Measurements from ENCODE around the gene IL27RA. TPM values are rescaled to one million over a fixed set of nuclear protein-coding genes. Genes with fewer than 3 reads are reported as not detected.
A peak's percentile ranks its signal among the peaks of the same experiment; 100 is the strongest.

Gene IL27RA
- total and polyA plus RNA-seq, 8 donors = 0.88 to 8.2 (median 1.9) TPM

GRCh38 chr19:14089662-14090508, 58.3 kb downstream of the IL27RA start:
- intact Hi-C loops (cut with DNase I) = no loop called here
- H3K4me3 ChIP-seq = peak overlapping the region; percentile 7 to 90 (median 72)
- H3K9me3 ChIP-seq = no peaks in the 10 kb centered on the region
- FAIRE-seq (no peak), ATAC-seq (peak in 3 of 4 donors; percentile 5 to 15 (median 8)), DNase-seq (peak in 5 of 6 donors; percentile 45 to 87 (median 68))
- H3K36me3 ChIP-seq = no peaks in the 10 kb centered on the region
- H3K4me1 ChIP-seq = peaks cover 0 to 3% (median 0%) of the 10 kb centered on the region in 3 donors
- 0 to 1% methylated on average over 75 to 141 of the region's 142 CpGs for WGBS, 2 donors
- H3K27me3 ChIP-seq = no peaks in the 10 kb centered on the region
- H3K27ac ChIP-seq = peak overlapping the region in 3 of 4 donors; percentile 33 to 94 (median 91)
- TF ChIP-seq CTCF (IDR thresholded peaks at IDR 0.05) = no peak

- WGBS, 2 donors = 0 to 1% methylated on average over 3 to 44 of the region's 65 CpGs
- DNase-seq = peak; percentile 87 to 93 (median 92)
- peak within 1 kb of the TSS; percentile 64 to 94 (median 80) for H3K27ac ChIP-seq
- no peaks in the 10 kb centered on the region for H3K9me3 ChIP-seq
- H3K27me3 ChIP-seq = no peaks in the 10 kb centered on the region
- H3K4me3 ChIP-seq = peak within 1 kb of the TSS; percentile 66 to 90 (median 81)
- intact Hi-C loops (cut with DNase I) = no loop called here
- H3K4me1 ChIP-seq = peaks cover 0 to 3% (median 0%) of the 10 kb centered on the region in 3 donors
- peak; percentile 62 to 74 (median 71) for ATAC-seq
- no peak for TF ChIP-seq CTCF (IDR thresholded peaks at IDR 0.05)
- no peak for FAIRE-seq
- H3K36me3 ChIP-seq = no peaks in the 10 kb centered on the region
Observed at GRCh38 chr19:14090509-14091080, 59.0 kb downstream of the IL27RA start, which contains the start of gene SAMD1. Gene SAMD1 (minus strand): TSS chr19:14090751.

- H3K36me3 ChIP-seq = no peaks in the 10 kb centered on the region
- intact Hi-C loops (cut with DNase I) = no loop called here
- FAIRE-seq (no peak), DNase-seq (peak; percentile 80 to 92 (median 86)), ATAC-seq (peak; percentile 84 to 87 (median 85))
- no peak for TF ChIP-seq CTCF (IDR thresholded peaks at IDR 0.05)
- H3K4me1 ChIP-seq = peaks cover 0 to 3% (median 0%) of the 10 kb centered on the region in 3 donors
- peak overlapping the region; percentile 66 to 90 (median 81) for H3K4me3 ChIP-seq
- WGBS, 2 donors = 0% methylated on average over 33 to 71 of the region's 72 CpGs
- H3K9me3 ChIP-seq = no peaks in the 10 kb centered on the region
- no peaks in the 10 kb centered on the region for H3K27me3 ChIP-seq
- peak overlapping the region; percentile 64 to 94 (median 80) for H3K27ac ChIP-seq
Observed at GRCh38 chr19:14091081-14091812, 59.7 kb downstream of the IL27RA start.

- Histone ChIP-seq H3K27me3 (no peaks in the 10 kb centered on the region), H3K4me3 (peak overlapping the region; percentile 66 to 90 (median 81)), H3K36me3 (no peaks in the 10 kb centered on the region), H3K9me3 (no peaks in the 10 kb centered on the region), H3K27ac (peak overlapping the region in 2 of 4 donors; percentile 91 to 94), H3K4me1 (peaks cover 0 to 3% (median 0%) of the 10 kb centered on the region in 3 donors)
- DNase-seq = peak in 2 of 6 donors; percentile 29 to 57
- TF ChIP-seq CTCF (IDR thresholded peaks at IDR 0.05) = no peak
- ATAC-seq = peak in 1 of 4 donors; percentile 3
- FAIRE-seq = no peak
- WGBS, 2 donors = 25 to 28% methylated on average over 15 of the region's 15 CpGs
- intact Hi-C loops (cut with DNase I) = no loop called here
Observed at GRCh38 chr19:14091813-14092462, 60.4 kb downstream of the IL27RA start.

Measured in pancreas (tissue), 10 donors.